ENCODE data around the gene MYB.

Gene MYB

DNA sequence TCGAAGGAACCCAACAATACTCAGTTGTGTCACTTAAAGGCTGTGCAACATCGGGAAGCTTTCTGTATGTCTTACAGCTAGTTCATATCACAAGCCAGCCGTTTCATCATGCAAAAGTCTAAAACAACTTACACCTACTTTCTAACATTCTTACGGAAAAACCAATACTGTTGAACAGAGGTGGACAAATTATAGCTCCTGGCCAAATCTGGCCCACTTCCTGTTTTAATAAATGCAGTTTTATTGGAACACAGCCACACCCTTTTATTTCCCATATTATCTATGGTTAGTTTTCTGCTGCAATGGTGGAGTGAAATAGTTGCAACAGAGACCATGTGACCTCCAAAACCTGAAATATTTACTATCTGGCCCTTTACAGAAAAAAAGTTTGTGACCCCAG, 46.6 kb downstream of the MYB start:
- no peak for DNase-seq (ENCODE audit: low read depth)
- H3K4me3 ChIP-seq (ENCODE audit: low read depth, low read length) = no peak overlapping the region
- TF ChIP-seq, protein P1, sequence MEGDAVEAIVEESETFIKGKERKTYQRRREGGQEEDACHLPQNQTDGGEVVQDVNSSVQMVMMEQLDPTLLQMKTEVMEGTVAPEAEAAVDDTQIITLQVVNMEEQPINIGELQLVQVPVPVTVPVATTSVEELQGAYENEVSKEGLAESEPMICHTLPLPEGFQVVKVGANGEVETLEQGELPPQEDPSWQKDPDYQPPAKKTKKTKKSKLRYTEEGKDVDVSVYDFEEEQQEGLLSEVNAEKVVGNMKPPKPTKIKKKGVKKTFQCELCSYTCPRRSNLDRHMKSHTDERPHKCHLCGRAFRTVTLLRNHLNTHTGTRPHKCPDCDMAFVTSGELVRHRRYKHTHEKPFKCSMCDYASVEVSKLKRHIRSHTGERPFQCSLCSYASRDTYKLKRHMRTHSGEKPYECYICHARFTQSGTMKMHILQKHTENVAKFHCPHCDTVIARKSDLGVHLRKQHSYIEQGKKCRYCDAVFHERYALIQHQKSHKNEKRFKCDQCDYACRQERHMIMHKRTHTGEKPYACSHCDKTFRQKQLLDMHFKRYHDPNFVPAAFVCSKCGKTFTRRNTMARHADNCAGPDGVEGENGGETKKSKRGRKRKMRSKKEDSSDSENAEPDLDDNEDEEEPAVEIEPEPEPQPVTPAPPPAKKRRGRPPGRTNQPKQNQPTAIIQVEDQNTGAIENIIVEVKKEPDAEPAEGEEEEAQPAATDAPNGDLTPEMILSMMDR (conservative IDR thresholded peaks at IDR 0.05; ENCODE audit: low read depth, low read length) = no peak

- H3K4me3 ChIP-seq (ENCODE audit: low read depth, low read length) = no peak overlapping the region
- TF ChIP-seq, protein P1 (conservative IDR thresholded peaks at IDR 0.05; ENCODE audit: low read depth, low read length) = no peak
- no peak for DNase-seq (ENCODE audit: low read depth)
Observed at GRCh38 chr6:135228486-135228885, 47.4 kb downstream of the MYB start.

DNA sequence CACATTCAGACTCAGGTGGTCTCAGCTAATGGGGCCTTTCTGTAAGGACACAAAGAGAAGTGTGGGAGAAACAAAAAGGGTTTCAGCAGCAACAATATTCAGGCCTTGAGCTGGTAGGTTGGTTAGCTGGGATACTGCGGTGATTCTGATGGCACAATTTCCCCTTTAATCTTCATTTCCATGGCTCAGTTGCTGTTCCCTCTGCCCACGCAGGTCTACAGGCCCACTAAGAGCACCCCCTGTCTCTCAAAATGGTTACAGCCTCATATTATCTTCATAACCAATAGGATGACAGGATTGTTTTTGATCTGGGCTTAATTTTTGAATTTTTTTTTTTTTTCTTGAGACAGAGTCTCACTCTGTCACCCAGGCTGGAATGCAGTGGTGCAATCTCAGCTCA, 48.9 kb downstream of the MYB start:
- DNase-seq (ENCODE audit: low read depth) = no peak
- H3K4me3 ChIP-seq (ENCODE audit: low read depth, low read length) = no peak overlapping the region
- TF ChIP-seq, protein P1 (conservative IDR thresholded peaks at IDR 0.05; ENCODE audit: low read depth, low read length) = no peak

DNA sequence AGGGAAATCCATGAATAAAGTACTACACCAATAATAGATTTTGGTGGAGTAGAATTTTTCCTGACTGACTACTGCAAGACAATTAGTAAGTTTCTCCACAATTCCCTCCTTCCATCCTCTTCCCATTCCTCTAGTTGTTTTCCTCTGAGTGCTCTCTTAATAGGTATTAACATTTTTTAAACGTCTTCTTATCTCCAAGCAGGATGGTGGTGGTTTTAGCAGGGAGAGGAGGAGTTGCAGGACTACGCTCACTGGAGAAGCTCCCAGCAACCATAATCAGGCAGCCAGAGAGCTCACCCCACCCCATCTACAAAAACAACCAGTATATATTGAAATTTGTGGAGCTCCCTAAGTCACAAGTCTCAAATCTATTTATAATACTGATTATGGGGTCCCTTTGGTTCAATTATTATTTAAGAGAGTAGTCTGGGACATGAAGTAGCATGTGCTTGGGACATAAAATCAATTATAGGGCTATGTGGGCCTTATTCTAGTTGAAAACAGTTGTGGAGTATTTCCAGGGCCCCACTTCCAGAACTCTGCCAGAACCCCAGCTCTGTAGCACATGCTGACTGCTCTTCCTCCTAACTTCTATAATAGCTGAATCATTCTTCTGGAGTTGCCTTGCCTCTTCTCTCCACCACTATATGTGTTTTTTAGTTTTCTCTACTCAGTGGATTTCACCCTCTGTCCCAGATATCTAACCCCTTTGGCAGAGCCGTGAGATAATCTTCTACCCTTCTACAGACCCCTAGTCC, 49.8 kb downstream of the MYB start:
- no peak overlapping the region for H3K4me3 ChIP-seq (ENCODE audit: low read depth, low read length)
- TF ChIP-seq, protein P1 (conservative IDR thresholded peaks at IDR 0.05; ENCODE audit: low read depth, low read length) = no peak
- no peak for DNase-seq (ENCODE audit: low read depth)

GRCh38 chr6:135231469-135231844, 50.3 kb downstream of the MYB start:
- TF ChIP-seq, protein P1 (conservative IDR thresholded peaks at IDR 0.05; ENCODE audit: low read depth, low read length) = no peak
- DNase-seq (ENCODE audit: low read depth) = no peak
- no peak overlapping the region for H3K4me3 ChIP-seq (ENCODE audit: low read depth, low read length)

GRCh38 chr6:135233686-135234491, 52.8 kb downstream of the MYB start:
- H3K4me3 ChIP-seq (ENCODE audit: low read depth, low read length) = no peak overlapping the region
- no peak for DNase-seq (ENCODE audit: low read depth)
- TF ChIP-seq, protein P1 (conservative IDR thresholded peaks at IDR 0.05; ENCODE audit: low read depth, low read length) = no peak

GRCh38 chr6:135234492-135234780, 53.3 kb downstream of the MYB start:
- TF ChIP-seq, protein P1 (conservative IDR thresholded peaks at IDR 0.05; ENCODE audit: low read depth, low read length) = no peak
- DNase-seq (ENCODE audit: low read depth) = no peak
- H3K4me3 ChIP-seq (ENCODE audit: low read depth, low read length) = no peak overlapping the region
